HG03354 (cell line): ENCODE data around the gene DTD1.

ENCODE experiments used
- ATAC-seq: cut with Tn5 transposase; IDR thresholded peaks from one replicate; pipeline ENCODE4 v1.9.1; 2021; ENCODE audit warnings: mild to moderate bottlenecking; ENCODE audit not compliant: unreplicated experiment, poor library complexity, severe bottlenecking

DTD1 gene

GRCh38 chr20:18587665-18588573, at the start of gene DTD1:
TSS of gene DTD1 (plus strand) at chr20:18588054. CDS start at chr20:18588073, 19 bp downstream.
- ATAC-seq: peak; percentile 90

- ATAC-seq: no peak
These were observed 46.1 kb upstream of the DTD1 start for GRCh38 chr20:18541741-18542140.

- ATAC-seq: no peak
These were observed 44.6 kb upstream of the DTD1 start for GRCh38 chr20:18543216-18543615.

GRCh38 chr20:18543932-18544331, 43.9 kb upstream of the DTD1 start:
- ATAC-seq: no peak

- no peak for ATAC-seq
These were observed 42.3 kb upstream of the DTD1 start for GRCh38 chr20:18545566-18545965.

- no peak for ATAC-seq
These were observed 39.4 kb upstream of the DTD1 start for GRCh38 chr20:18548465-18548864.

- no peak for ATAC-seq
These were observed 34.1 kb upstream of the DTD1 start for GRCh38 chr20:18553746-18554145.

- ATAC-seq: peak; percentile 100
These were observed 20.7 kb upstream of the DTD1 start, which contains the start of gene SMIM26 for GRCh38 chr20:18566892-18567738. TSS of gene SMIM26 (plus strand) at chr20:18567432. CDS start at chr20:18567479, 47 bp downstream.

- ATAC-seq: peak; percentile 26
These were observed 20.1 kb upstream of the DTD1 start for GRCh38 chr20:18567739-18568091.

- no peak for ATAC-seq
These were observed 16.8 kb upstream of the DTD1 start for GRCh38 chr20:18571009-18571408.

- no peak for ATAC-seq
These were observed 16.3 kb upstream of the DTD1 start for GRCh38 chr20:18571578-18571977.

- ATAC-seq: no peak
These were observed 9.9 kb upstream of the DTD1 start for GRCh38 chr20:18577942-18578341.

GRCh38 chr20:18578581-18578980, 9.3 kb upstream of the DTD1 start:
- ATAC-seq: no peak

- ATAC-seq: no peak
These were observed 7.8 kb upstream of the DTD1 start for GRCh38 chr20:18580012-18580411.

- no peak for ATAC-seq
These were observed 2.7 kb upstream of the DTD1 start for GRCh38 chr20:18585134-18585533.

GRCh38 chr20:18588574-18588933, 700 bp downstream of the DTD1 start:
- no peak for ATAC-seq

- no peak for ATAC-seq
These were observed 2.3 kb downstream of the DTD1 start for GRCh38 chr20:18589941-18590674.

GRCh38 chr20:18596270-18596669, 8.4 kb downstream of the DTD1 start:
- no peak for ATAC-seq

- no peak for ATAC-seq
These were observed 21.9 kb downstream of the DTD1 start for GRCh38 chr20:18609741-18610140.

GRCh38 chr20:18611492-18611891, 23.6 kb downstream of the DTD1 start:
- ATAC-seq: no peak
